Mesodermal cell (in vitro differentiated cells): ENCODE data around the gene SRGAP1.
"Not testable (repeated sequence)": the region's sequence is repeated elsewhere in the genome, so short reads cannot be mapped to it uniquely, and the experiment has no call there.

Experiments used
- H3K27ac ChIP-seq: 2 replicates; pipeline ENCODE4 v1.7.0; 2013; ENCODE audit warnings: mild to moderate bottlenecking, low read depth, low read length, moderate library complexity; ENCODE audit not compliant: severe bottlenecking
- H3K36me3 ChIP-seq: 2 replicates; pipeline ENCODE4 v1.7.1; 2013; ENCODE audit warnings: mild to moderate bottlenecking, low read length, moderate library complexity; ENCODE audit not compliant: control insufficient read depth, insufficient read depth
- H3K4me1 ChIP-seq: one replicate; pipeline ENCODE4 v1.7.1; 2013; ENCODE audit warnings: mild to moderate bottlenecking, low read length; ENCODE audit not compliant: insufficient read depth, control insufficient read depth, poor library complexity, severe bottlenecking
- H3K4me3 ChIP-seq: 2 replicates; pipeline ENCODE4 v1.7.0; 2013; ENCODE audit warnings: low read length, control low read depth, mild to moderate bottlenecking; ENCODE audit not compliant: insufficient read depth, poor library complexity, severe bottlenecking; ENCODE audit errors: extremely low read depth
- H3K9me3 ChIP-seq: 2 replicates; pipeline ENCODE4 v1.7.1; 2013; ENCODE audit warnings: mild to moderate bottlenecking, low read length, moderate library complexity; ENCODE audit not compliant: control insufficient read depth
- WGBS, 2 experiments: methylation state at CpG; one replicate each; pipeline ENCODE4 v1.1.5; 2013; ENCODE audit warnings: missing lambda C conversion rate in 2 of 2; ENCODE audit not compliant: insufficient coverage in 2 of 2; 5-methylcytosine and 5-hydroxymethylcytosine counted together

Gene SRGAP1

DNA sequence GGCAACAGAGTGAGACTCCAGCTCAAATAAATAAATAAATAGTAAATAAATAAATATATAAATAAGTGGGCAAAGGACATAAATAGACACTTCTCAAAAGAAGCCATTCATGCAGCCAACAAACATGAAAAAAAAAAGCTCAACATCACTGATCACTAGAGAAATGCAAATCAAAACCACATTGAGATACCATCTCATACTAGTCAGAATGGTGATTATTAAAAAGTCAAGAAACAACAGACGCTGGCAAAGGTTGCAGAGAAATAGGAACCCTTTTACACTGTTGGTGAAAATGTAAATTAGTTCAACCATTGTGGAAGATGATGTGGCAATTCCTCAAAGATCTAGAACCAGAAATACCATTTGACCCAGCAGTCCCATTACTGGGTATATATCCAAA lies 322.5 kb downstream of the SRGAP1 start:
- H3K36me3 ChIP-seq, H3K27ac ChIP-seq, H3K9me3 ChIP-seq, H3K4me3 ChIP-seq: not testable (repeated sequence)
- H3K4me1 ChIP-seq: peaks cover 18% of the 10 kb centered on the region
- no CpG with 5 or more reads among the region's 1 CpG for WGBS, 2 experiments

DNA sequence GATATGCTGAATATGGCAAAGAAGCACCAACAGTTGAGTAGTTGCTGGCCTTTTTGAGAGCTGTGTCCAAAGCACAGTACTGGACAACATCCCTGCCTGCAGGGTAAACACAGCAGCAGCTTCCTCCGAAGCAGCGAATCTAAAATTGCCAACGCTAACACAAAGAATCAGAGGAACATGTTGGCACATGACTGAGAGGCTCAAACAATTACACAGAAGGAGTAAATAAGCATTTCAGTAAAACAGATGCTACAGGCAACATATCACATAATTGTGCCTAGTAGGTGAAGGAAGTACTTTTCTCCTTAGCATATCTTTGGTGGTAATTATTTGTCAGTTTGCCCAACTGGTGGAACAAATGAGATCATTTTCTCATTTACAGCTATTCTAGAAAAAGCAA lies 325.5 kb downstream of the SRGAP1 start:
- WGBS, 2 experiments: 74 to 100% methylated on average over 3 of the region's 3 CpGs
- H3K27ac ChIP-seq: no peak overlapping the region
- H3K36me3 ChIP-seq: no peaks in the 10 kb centered on the region
- H3K9me3 ChIP-seq: no peaks in the 10 kb centered on the region
- H3K4me3 ChIP-seq: no peak overlapping the region
- peaks cover 21% of the 10 kb centered on the region for H3K4me1 ChIP-seq

- Histone ChIP-seq H3K27ac (peak overlapping the region; percentile 11), H3K4me3 (no peak overlapping the region), H3K9me3 (no peaks in the 10 kb centered on the region), H3K36me3 (no peaks in the 10 kb centered on the region), H3K4me1 (peaks cover 21% of the 10 kb centered on the region)
- 93% methylated on average over 2 of the region's 3 CpGs; no CpG with 5 or more reads in 1 of the 2 experiments for WGBS, 2 experiments
These were observed 326.2 kb downstream of the SRGAP1 start for GRCh38 chr12:64170730-64171129.

DNA sequence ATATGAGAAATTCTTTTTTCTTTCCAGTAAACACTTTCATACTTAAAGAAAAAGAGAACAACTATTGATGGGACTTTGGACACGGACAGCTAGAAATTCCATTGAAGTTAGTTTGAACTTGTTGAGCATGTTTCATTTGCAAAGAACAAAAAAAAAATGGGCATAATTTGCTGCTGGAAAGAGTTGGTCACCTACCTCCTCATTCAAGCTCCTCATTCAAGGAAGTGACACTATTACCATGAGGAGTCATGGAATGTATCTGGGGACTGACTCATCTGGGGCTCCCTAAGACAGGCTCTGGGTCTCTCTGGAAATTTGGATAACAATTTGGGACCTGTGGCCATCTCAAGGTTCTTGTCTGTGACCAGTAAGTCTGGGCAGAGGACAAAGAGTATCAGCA lies 327.2 kb downstream of the SRGAP1 start:
- Histone ChIP-seq H3K4me3 (no peak overlapping the region), H3K27ac (peak overlapping the region; percentile 70), H3K4me1 (peaks cover 21% of the 10 kb centered on the region), H3K9me3 (no peaks in the 10 kb centered on the region), H3K36me3 (no peaks in the 10 kb centered on the region)
- WGBS, 2 experiments: no CpG with 5 or more reads among the region's 1 CpG

GRCh38 chr12:64172143-64172970 lies 327.9 kb downstream of the SRGAP1 start:
- no peaks in the 10 kb centered on the region for H3K36me3 ChIP-seq
- H3K4me3 ChIP-seq: no peak overlapping the region
- peaks cover 27% of the 10 kb centered on the region for H3K4me1 ChIP-seq
- WGBS, 2 experiments: 33 to 69% methylated on average over 1 of the region's 1 CpG
- H3K9me3 ChIP-seq: no peaks in the 10 kb centered on the region
- H3K27ac ChIP-seq: peak overlapping the region; percentile 70

GRCh38 chr12:64173456-64173855 lies 329.0 kb downstream of the SRGAP1 start:
- WGBS, 2 experiments: 83 to 92% methylated on average over 2 to 3 of the region's 3 CpGs
- Histone ChIP-seq H3K4me3 (no peak overlapping the region), H3K36me3 (no peaks in the 10 kb centered on the region), H3K4me1 (peaks cover 29% of the 10 kb centered on the region), H3K27ac (no peak overlapping the region), H3K9me3 (no peaks in the 10 kb centered on the region)

DNA sequence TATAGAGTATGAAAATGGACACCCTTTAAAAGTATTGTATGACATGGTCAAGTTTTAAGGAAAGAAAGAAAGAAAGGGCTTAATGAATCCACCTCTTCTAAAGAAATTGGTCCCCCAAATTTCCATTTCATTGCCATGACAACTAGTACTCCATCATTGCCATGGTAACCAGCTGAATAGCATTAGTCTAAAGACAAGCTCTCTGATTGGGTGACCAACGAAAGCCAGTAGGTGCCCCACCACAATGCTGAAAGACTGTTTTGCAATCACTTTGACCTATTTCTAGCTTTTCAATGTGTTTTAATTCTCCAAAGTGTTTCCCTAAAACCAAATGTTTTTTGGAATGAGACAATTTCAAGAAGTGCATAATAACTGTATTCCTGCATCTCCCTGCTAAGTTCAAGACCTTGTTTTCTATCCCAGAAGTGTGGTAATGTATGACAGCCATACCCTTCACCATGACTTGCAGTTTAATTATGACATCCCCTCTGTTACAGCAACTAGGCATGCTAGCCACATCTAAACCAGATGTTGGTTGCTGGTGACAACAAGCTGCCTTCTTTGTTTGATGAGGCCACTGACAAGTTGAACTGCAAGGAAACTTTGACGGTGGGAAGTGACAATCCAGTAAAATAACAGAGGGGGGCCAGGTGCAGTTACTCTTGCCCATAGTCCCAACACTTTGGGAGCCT lies 330.9 kb downstream of the SRGAP1 start:
- Histone ChIP-seq H3K4me1 (peaks cover 35% of the 10 kb centered on the region), H3K36me3 (no peaks in the 10 kb centered on the region), H3K4me3 (no peak overlapping the region), H3K27ac (no peak overlapping the region), H3K9me3 (no peaks in the 10 kb centered on the region)
- 84 to 89% methylated on average over 2 of the region's 2 CpGs for WGBS, 2 experiments

GRCh38 chr12:64177001-64177400 lies 332.5 kb downstream of the SRGAP1 start:
- no peak overlapping the region for H3K27ac ChIP-seq
- H3K36me3 ChIP-seq: no peaks in the 10 kb centered on the region
- H3K4me1 ChIP-seq: peaks cover 36% of the 10 kb centered on the region
- WGBS, 2 experiments: 93% methylated on average over 6 to 7 of the region's 7 CpGs
- no peak overlapping the region for H3K4me3 ChIP-seq
- no peaks in the 10 kb centered on the region for H3K9me3 ChIP-seq

DNA sequence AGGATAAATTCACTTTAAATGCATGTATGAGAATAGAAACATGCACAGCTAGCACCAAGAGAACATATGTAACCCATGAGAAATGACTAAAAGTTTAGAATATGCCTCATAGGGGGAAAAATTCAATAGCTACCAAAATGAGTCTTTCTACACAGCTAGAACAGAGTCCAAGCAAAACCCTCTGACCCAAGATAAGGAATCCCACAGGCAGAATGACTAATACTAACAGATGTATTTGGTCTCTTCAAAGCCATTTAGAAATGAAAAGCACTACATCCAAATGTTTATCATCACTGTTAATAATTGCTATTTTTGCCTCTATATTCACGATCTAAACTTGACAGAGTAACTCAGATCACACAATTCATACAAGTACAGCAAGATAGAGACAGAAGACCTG lies 333.6 kb downstream of the SRGAP1 start:
- H3K9me3 ChIP-seq: no peaks in the 10 kb centered on the region
- 50 to 100% methylated on average over 1 of the region's 1 CpG for WGBS, 2 experiments
- H3K4me3 ChIP-seq: no peak overlapping the region
- no peaks in the 10 kb centered on the region for H3K36me3 ChIP-seq
- H3K4me1 ChIP-seq: peaks cover 44% of the 10 kb centered on the region
- peak overlapping the region; percentile 30 for H3K27ac ChIP-seq

DNA sequence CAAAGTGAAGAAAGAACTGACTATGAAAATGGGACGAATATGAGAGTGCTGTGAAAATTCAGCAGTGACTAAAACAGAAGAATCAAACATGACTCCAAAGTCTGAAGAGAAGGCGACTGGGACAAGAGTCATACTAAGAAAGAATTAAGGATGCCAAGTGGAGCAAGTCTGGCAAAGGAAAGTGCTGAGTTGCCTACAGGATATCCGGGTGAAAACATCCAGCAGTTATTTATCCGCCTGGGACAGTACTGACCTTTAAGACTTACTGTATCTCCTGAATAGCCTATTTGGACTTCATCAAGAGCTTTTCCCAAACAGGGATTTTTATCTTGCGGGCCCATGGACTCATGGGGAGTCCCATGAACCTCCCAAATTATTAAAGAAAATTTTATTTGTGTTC lies 336.5 kb downstream of the SRGAP1 start:
- WGBS, 2 experiments: 88 to 89% methylated on average over 4 to 5 of the region's 5 CpGs
- Histone ChIP-seq H3K9me3 (no peaks in the 10 kb centered on the region), H3K4me3 (no peak overlapping the region), H3K27ac (peak overlapping the region; percentile 96), H3K4me1 (peaks cover 49% of the 10 kb centered on the region), H3K36me3 (no peaks in the 10 kb centered on the region)
